Measurements from ENCODE around the gene CDCA7.

DNA sequence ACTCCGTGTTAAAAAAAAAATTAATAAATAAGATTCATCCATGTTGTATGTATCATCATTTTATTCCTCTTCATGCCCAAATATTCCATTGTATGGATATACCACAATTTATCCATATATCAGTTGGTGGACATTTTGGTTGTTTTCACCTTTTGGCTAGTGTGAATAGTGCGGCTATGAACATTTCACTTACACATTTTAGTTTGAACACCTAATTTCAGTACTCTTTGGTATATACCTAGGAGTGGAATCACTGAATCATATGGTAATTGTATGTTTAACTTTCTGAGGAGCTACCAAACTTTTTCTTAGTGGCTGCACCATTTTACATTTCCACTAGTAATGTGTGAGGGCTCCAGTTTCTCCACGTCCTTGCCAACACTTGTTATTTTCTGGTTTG, 20.0 kb downstream of the CDCA7 start:
- TF ChIP-seq, protein P1, sequence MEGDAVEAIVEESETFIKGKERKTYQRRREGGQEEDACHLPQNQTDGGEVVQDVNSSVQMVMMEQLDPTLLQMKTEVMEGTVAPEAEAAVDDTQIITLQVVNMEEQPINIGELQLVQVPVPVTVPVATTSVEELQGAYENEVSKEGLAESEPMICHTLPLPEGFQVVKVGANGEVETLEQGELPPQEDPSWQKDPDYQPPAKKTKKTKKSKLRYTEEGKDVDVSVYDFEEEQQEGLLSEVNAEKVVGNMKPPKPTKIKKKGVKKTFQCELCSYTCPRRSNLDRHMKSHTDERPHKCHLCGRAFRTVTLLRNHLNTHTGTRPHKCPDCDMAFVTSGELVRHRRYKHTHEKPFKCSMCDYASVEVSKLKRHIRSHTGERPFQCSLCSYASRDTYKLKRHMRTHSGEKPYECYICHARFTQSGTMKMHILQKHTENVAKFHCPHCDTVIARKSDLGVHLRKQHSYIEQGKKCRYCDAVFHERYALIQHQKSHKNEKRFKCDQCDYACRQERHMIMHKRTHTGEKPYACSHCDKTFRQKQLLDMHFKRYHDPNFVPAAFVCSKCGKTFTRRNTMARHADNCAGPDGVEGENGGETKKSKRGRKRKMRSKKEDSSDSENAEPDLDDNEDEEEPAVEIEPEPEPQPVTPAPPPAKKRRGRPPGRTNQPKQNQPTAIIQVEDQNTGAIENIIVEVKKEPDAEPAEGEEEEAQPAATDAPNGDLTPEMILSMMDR (IDR thresholded peaks at IDR 0.05; ENCODE audit: extremely low read depth in 1 of 2, insufficient read depth in 1 of 2, low read depth in 1 of 2, low read length in 2 of 2), result no peak
- TF ChIP-seq POLR2AphosphoS5 (IDR thresholded peaks at IDR 0.05; ENCODE audit: insufficient read depth, low read depth, low read length) (no peak), POLR2A (IDR thresholded peaks at IDR 0.05; ENCODE audit: low read depth, low read length) (no peak)

Measured in endothelial cell of umbilical vein (primary cell).